Uterus (tissue), 2 donors: ENCODE data around the gene NFATC1.

Experiments
- CTCF ChIP-seq, 4 experiments: fragments of 200-600 bp in 2 of 4; fragments of 450-650 bp in 2 of 4; sonication (generic) in 2 of 4; IDR thresholded peaks; one replicate each; pipeline ENCODE4 v1.5.1; 2016 to 2019; ENCODE audit warnings: antibody characterized with exemption in 4 of 4, mild to moderate bottlenecking in 2 of 4, moderate library complexity in 1 of 4
- POLR2A ChIP-seq, 2 donors: fragments of 450-650 bp; IDR thresholded peaks; one replicate each; pipeline ENCODE4 v1.6.1; 2016; ENCODE audit warnings: antibody characterized with exemption in 2 of 2, mild to moderate bottlenecking in 1 of 2, moderate library complexity in 1 of 2

- TF ChIP-seq CTCF (IDR thresholded peaks at IDR 0.05) = no peak
- TF ChIP-seq POLR2A (IDR thresholded peaks at IDR 0.05) = no peak
Observed at GRCh38 chr18:79411614-79412526, 16.1 kb downstream of the NFATC1 start.
